Activated CD8-positive, alpha-beta memory T cell treated with anti-CD3 and anti-CD28 coated beads for 48 hours (primary cell): ENCODE measurements around the gene MYO3B.

ENCODE experiments used
- DNase-seq, 3 experiments: peaks; one replicate each; pipeline ENCODE4 v3.0.0-alpha.2; 2020; ENCODE audit warnings: low read depth in 2 of 3, low spot score in 2 of 3

The MYO3B gene

DNA sequence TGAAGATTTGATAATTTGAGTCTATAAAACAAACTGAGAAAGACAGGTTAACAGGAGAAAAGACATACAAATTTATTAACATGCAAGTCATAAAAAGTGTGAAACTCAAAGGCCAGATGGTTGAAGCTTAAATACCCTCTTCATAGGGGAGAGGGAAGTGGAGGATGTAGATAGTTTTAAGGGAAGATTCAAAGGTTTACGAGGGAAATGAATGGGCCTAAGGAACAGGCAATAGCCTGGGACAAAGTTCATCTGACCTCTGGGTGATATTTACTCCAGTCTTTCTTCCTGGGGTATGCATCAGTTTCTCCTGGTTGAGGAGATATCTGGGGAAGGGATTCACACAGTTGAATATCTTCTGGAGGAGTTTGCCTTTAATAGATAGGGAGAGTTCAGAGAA lies 322.2 kb downstream of the MYO3B start:
- DNase-seq, result no peak

DNA sequence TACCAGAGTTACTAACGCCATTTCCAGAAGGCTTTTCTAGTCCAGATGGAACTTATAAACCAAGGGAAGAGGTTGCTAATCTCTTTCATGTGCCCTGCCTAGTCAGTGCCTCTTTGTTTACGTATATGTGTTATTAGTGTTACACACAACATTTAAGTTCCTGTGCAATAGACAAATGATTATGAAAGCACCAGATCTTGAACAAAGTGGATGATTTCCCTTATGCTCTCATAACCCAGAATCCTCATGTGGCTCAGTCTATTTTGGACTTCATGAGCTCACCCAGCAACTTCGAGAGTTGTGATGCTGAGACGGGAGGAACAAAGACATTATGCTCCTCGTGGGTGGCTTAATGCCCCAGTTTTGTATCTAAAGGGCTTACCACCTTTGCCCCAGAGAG lies 322.8 kb downstream of the MYO3B start:
- no peak for DNase-seq

DNA sequence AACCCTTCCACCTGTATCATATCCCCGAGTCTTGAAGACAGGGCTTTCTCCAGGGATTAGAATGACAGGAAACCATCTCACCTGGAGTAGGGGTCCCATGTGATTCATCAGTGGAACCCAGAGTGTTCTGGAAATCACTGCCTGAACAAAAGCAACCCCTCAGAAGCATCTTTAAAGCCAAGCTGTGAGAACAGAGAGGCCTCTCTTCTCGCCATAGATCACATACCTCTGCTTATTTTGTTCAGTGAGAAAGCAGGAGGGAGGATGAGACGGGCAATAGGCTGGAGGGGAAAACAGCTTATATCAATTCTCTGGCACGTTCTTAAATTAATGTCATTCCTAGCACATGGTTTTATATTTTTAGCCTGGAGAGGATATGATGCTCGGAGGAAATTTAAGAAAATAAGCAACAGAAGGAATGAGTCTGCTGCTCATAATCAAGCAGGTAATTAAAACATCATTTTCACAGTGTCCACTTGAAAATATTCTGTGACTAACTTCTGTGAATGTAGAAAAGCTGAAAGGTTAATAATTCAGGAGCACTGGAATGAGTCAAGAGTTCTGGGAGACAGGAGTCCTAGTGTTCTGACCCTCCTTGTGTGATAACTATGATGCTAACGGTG lies 323.6 kb downstream of the MYO3B start:
- DNase-seq, result no peak

DNA sequence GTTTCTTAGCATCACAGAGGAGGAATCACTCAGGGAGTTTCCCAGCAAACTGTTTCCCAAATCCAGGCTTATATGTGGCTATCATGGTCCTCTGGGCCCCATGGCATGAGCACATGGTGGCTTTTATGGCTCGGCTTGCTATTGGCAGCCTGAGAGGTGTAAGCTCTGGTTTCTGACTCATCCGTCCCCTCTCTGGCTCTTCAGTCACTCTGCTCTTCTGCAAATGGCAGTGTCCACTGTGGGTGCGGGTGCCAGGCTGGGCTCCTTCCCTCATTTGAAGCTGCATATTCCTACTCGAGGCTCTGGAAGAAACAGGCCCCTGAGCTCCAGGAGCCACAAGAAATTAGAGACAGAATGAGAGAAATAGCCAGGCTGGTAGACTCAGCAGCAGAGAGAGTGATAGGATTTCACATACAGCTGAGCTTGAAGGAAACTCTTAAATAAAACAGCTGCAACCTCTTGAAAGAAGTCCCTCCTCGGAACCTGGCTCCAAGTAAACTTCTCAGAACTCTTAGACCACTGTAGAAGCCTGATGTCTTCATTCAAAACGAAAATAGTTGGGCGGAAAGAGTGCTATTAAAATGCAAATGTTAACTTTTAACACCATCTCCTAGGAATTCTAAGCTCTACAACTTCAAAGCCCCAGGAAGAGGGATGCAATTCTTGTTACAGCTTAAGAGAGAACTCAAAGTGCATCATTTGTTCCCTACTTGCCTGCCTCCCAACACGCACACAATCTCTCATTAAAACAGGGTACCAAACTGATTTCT lies 324.6 kb downstream of the MYO3B start:
- no peak for DNase-seq

DNA sequence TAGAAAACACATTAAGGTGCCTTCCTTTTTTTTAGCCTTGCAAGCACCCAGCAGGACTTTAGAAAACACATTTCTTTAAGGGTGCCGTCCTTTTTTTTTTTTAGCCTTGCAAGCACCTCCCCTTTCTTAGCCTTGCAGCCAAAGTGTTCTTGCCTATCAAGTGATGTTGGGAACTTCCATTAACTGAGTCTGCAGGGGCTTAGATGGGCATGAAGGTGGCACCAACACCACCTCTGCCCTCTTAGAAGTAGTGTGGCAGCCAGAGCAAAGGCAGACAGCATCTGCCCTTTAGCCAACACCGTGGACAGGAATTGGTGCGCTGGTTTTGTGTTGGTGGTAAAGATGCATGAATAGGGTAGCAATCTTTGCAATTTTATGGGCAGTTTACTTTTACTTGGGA lies 325.6 kb downstream of the MYO3B start:
- no peak for DNase-seq

DNA sequence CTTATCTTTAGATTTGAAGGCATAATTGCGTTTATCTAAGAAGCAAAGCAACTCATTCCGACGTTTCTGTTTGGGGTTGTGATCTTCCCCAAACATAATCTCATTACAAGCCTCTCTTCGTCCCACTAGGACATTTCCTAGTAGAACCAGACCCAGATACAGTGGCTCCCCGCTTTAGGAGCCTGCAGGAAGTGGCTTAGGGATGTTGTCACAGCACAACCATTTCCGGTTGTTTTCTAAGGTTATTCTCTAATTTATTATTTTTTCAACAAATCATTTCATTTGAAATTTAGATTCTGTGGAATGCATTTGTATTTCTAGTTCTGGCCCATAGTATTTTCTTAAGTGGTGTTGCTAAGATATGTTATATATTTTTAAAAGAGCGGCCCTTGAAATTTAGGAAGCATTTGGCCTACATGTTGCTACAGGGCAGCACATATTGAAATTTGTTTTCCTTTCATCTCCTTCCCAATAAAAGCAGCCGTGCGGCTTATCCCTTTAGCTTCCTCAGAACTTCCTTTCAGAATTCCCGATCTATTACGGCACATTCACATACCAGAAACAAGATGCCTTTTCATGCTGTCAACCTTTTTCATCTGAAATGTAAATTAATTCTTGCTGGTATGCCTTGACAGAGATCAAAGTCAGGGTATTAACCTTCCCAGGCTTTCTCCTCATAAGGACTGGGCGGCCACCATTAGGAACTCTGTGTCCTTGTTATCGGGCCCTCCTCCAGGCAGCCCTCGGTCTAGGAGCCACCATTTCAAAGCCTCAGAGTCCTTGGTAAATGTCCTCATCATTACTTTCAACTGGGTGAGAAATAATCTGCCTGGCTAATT lies 326.2 kb downstream of the MYO3B start:
- DNase-seq, result no peak

DNA sequence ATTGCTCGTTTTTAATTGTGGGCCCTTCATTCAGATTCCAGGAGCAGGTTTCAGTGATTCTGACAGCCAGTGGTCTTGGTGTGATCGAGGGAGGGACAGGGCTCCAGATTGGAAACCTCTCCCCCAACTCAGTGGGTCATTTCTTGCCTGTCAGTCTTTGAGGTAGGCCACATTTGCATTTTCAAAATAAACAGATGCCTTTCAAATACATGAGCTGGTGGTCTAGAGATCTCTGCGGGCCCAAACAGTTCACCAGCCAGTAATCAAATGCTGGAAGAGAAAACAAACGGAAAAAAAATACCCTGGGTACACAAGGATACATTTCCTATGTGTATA lies 326.8 kb downstream of the MYO3B start:
- DNase-seq, result no peak

DNA sequence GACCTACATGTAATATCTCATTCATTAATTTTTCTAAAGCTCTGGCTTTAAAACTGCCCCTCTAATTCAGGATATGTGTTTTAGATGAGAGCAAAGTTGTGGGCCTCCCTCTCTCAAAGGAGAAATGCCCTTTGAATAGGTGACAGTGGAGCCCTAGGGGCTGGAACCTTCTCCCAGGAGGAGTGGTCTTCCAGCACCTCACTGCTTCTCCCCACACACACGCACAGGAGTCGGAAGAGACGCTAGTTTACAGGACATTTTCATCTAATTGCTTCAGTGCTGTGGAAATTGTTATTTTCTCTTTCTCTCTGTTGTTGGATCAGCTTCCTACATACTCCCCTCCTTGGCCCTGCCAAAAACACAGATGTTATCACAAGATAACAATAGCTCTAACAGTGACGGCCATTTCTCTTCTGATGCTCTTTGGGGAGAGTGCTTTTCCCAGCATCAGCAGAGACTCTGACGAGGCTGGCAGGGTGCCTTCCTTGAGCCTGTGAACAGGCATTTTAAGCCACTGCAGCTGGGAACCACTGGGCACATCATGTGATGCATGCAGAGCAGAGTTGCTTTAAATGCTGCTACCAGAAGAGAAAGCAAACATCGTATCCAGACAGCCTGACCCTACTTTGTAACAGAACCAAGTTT lies 327.8 kb downstream of the MYO3B start:
- DNase-seq, result no peak

DNA sequence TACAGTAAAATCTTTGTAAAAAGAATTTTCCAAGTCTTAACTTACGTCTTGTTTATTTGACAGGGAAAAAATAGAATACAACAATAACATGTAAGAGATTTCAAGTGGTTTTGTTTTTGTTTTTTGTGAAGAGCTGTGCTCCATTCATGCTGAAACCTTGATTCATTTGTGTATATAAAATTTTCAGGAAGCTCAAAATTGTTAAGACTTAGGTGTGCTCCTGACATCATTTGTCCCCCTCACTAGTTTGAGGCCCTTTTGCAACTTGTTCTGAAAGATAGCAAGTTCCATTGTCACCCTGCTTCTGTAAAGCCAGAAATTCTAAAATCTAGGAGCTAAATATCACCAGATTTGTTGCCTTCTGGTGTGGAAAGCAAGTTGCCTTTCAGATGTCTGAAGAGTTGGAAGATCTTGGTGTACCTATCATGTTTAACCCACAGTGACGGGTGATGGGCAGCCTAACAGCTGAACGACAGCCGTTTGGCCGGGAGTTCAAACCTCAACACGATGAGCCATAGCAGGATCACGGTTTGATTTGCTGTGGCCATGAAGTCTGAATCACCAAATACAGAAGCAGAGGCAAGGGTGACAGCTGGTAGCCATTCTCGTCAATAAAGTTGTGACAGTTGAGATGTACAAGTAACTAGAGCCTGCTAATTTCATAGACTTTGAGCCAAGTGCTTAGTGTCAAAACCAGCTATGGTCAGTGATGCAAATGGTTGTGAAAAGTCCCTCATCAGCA lies 331.7 kb downstream of the MYO3B start:
- no peak for DNase-seq

DNA sequence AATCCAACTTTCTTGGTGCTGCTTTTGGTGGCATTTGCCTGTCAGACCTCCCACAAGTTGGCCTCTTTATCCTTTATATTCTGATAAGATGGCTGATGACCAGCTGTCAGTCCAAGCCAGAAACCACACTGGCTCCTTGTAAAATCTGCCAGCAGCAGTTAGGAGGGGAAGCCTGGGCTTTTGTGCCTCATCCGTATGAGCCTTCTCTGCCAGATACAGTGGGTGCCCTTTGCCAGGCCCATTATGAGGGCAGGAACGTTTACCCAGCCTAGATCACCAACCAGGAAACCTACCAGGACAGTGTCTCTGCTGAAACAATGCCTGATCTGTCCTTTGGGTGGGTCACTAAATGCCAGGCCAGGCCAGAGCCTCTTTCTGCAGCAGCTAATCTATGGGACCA lies 334.3 kb downstream of the MYO3B start:
- DNase-seq, result no peak

DNA sequence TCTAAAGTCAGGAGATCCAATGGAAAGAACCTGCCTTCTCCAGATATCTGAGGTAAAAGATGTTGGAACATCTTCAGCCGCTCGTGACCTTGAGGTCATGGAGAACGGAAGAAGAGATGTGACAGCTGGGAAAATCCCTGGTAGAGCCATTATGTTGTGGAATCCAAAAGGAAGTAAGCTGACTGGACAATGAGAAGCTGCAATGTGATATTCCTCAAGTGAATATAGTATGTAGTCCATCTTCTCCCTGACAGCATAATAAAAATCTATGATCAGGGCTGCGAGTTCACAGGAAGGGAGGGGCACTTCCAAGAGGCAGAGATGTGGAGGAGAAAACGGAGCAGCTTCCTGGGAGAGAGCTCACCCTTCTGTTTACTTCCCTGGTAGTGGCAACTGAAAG lies 336.2 kb downstream of the MYO3B start:
- DNase-seq, result no peak

DNA sequence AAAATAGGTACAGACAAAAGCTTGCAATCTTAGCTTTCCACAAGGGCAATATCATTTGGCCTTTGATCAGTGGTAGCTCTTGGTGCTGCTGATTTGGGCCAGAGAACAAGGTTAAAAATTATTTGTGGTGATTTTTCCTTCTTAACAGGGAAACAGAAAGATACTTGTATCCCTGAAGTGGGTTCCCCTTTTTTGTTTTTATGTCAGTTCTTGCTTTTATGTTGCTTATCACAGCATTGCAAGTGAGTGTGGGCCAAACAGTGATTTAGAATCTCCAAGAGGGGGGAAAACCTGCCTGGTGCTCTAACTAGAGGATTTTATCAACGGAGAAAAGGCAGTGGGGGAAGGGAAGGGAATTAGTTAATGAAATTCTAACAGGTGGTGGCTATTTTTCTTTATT lies 339.6 kb downstream of the MYO3B start:
- DNase-seq, result no peak

DNA sequence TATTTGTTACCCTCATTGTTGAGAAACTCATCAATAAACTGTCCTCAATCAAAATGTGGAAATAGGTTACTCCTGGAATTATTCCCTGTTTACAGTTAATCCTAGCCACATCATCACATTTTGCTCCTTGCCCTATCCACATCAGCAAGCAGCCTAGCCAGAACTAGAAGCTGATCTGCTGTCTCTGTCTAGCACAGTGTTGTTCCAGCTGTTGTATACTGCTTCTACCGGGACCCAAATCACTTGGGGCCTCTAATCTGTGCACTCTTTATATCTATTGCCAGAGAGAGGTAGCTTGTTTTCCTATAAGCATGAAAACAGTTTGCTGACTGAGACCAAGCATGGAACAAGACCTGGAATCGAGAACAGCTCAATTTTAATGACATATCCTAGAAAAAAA lies 341.0 kb downstream of the MYO3B start:
- DNase-seq, result no peak

DNA sequence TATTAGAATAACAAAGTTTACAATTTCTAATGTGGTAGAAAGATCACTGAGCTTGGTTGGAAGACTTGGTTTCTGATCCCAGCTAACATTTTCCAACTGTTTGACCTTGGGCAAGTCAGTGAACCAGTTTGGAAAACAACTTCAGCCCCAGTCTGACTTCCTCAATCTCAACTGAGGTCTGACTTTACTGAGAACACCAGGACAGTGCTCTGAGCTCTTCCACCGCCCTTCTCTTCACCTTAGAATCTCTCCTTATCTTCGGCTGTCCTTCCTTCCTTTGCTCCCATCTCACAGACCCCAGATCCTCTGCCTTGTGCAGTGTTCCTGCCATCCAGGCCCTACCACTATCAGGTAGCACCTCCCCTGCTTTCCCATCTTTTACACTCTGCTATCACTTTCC lies 343.4 kb downstream of the MYO3B start:
- DNase-seq, result no peak

DNA sequence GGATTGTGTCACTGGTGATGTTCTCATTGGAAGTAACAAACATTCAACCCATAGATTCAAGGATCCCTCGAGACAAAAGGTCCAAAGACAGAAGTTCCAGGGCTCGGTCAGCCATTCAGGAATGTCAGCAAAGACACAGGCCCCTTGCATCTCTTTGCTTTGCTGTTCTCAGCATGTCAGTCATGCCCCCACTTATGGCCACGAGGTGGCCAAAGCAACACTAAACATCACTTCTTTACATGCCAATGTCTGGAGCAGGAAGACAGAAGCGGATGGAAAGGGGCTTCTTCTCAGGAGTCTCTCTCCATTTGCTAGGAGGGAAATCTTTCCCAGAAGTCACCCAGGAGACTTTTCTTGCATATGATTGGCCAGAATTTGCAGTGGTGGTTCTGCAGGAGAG lies 345.6 kb downstream of the MYO3B start:
- no peak for DNase-seq

DNA sequence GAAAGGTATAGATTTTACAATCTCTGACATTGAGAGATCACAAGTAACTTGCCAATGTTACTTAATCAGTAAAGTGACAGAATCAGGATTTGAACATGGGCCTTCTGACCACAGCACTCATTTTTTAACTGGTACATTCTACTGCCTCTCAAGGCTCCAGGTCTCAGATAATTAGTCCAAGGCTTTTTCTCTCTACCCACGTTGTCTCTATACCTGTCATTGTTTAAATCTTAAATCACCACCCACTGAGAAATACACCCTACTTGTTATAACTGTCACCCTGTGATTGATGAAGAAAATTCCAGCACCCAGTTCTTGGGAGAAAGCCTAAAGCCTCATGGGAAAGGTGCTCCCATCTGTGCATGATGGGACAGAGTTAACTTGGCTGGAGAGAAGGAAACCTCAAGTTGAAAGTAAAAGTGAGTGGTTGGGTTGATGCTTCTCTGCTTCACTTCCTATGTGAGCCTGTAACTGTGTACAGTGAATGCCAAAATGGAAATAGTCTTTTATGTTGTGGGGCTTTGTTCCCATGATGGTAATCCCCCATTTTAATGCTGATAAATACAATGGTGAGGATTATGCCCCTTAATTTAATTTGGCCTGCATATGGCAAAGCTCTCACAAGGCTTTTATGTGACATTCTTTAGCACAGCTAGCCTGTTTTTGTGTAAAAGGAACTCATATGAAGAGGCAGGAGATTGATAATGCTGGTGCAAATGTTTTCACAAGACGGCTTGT lies 347.1 kb downstream of the MYO3B start:
- DNase-seq, result no peak

DNA sequence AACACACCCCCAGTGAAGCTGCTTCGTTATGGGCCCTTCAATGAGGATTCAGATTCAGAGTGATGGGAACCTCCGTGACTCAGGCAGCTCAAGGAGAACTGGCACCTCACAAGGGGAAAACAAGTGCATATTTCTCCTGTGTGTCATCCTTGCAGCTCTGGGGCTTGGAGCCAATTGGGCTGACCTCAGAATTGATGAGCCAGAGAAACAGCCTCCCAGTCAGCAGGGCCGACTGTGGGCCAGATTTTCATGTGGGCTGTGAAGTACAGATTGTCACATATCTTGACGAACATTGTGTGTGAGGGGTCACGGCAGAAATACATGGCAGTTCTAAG lies 347.6 kb downstream of the MYO3B start:
- DNase-seq, result no peak

DNA sequence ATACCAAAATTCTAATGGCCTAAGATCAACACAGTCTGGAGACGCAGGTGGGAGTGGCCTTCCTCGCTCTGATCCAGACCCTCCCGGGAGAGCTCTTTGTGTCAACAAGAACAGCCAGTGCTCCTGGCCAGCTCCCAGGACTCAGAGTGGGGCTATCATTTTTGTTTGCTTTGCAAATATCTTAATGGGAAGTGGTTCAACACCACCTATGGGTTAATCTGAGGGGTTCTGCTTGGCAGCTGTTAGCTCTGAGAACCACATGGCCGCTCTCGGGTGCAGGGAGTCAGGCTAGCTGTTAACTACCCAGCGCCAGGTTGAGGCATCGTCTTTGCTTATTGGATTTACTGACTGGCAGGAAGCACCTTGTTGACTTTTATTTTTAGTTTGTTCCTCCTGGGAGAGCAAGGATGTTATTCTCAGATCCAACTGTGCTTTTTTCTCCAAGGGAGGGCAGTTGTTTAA lies 352.4 kb downstream of the MYO3B start:
- no peak for DNase-seq

DNA sequence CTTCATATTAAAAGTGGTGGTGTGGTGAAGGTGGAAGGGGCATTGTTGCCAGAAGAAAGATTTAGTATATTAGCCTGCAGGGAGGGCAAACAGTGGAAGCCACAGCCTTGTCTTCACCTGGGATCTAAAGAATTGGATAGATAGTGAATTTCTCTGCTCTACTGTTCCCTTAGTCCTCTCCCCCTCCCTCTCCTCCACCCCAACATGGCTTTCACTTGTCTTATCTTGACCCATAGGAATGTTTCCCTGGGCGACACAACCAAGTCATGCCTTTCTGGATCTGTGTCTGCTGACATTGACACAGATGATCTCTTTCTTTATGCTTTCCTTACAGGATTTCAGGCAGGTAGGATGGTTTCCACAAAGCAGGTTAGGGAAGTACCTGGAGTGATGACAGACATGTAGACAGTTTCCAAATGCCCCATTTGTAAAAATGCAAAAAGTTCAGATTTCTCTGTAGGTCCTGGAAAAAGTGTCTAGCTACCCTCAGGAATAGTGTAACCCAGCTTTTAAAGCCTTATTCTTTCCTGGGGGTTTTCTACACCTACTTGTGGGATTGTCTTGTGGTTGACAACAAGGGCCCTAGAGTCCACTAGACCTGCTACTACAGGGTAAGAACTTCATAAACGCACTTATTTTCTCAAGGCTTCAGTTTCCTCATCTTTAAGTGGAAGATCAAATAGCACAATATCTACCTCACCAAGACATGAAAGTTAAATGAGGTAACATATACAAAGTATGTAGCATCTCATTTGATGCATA lies 353.0 kb downstream of the MYO3B start:
- no peak for DNase-seq

DNA sequence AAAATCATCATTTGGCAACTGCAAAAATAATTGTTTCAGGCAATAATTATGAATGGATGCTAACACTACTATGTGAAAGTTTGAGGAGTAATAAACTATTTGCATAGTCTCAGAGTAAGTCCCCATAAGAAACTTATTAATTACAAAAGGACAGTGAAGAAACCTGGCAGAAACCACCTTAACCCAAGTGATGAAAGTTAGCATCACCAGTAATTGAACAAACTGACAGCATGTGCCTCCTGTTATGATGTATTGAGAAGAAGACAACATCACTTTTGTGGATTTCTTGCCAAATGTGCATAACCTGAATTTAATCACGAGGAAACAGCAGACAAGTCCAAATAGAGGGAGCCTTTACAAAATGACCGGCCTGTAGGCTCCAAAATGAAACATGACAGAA lies 353.9 kb downstream of the MYO3B start:
- DNase-seq, result no peak
